Osteocyte (in vitro differentiated cells): Measurements from ENCODE around the gene PRRC2B. TPM values are rescaled to one million over a fixed set of nuclear protein-coding genes. Genes with fewer than 3 reads are reported as not detected.

ENCODE experiments used
- DNase-seq: peaks from one replicate; pipeline ENCODE4 v3.0.0; 2021; ENCODE audit warnings: mixed read lengths; ENCODE audit not compliant: unreplicated experiment; ENCODE audit errors: extremely low spot score
- H3K27ac Mint-ChIP-seq: one replicate; pipeline ENCODE4 v1.8.0; 2021; ENCODE audit warnings: mild to moderate bottlenecking, mixed read lengths; ENCODE audit not compliant: unreplicated experiment
- H3K27me3 Mint-ChIP-seq: one replicate; pipeline ENCODE4 v1.8.0; 2021; ENCODE audit warnings: mixed read lengths; ENCODE audit not compliant: unreplicated experiment
- H3K36me3 Mint-ChIP-seq: one replicate; pipeline ENCODE4 v1.8.0; 2021; ENCODE audit warnings: mixed read lengths; ENCODE audit not compliant: unreplicated experiment
- H3K4me1 Mint-ChIP-seq: one replicate; pipeline ENCODE4 v1.8.0; 2021; ENCODE audit warnings: mixed read lengths; ENCODE audit not compliant: unreplicated experiment
- H3K4me3 Mint-ChIP-seq: one replicate; pipeline ENCODE4 v1.8.0; 2021; ENCODE audit warnings: mild to moderate bottlenecking, moderate library complexity, mixed read lengths; ENCODE audit not compliant: unreplicated experiment
- H3K9me3 Mint-ChIP-seq: one replicate; pipeline ENCODE4 v1.8.0; 2021; ENCODE audit warnings: mixed read lengths; ENCODE audit not compliant: unreplicated experiment
- total RNA-seq: library from RNA; stranded (reverse); gene quantifications from 2 replicates; pipeline ENCODE4 v1.2.1, GENCODE V29; 2021
- TF ChIP-seq, protein P1 (sequence below): fragments of 200-600 bp; sonication (generic); IDR thresholded peaks from 2 replicates; pipeline ENCODE4 v1.5.0; 2021; ENCODE audit warnings: antibody characterized with exemption, mild to moderate bottlenecking, moderate library complexity

The PRRC2B gene
- total RNA-seq, 1 donor from 2014 or later, result 290 TPM

DNA sequence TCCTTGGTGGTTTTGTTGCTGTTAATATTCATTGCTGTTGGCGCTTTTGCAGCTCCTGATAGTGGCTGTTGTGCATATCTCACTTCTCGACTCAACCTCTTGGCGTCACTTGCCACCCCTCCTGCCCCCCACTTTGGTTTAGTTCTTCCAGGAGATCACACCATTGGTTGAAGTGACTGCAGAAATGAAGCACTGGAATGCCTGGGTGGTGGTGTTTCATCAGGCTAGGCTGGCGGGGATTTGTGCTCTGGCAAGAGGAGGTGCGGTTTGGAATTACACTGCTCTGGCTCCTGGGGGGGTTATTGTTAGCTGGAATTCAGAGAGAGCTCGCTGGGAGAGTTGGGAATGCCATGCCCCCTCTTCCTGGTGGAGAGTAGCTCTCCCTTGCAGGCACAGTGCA is 11.5 kb downstream of the PRRC2B start:
- peak overlapping the region; percentile 79 for H3K27ac Mint-ChIP-seq
- H3K36me3 Mint-ChIP-seq, result peaks cover 5% of the 10 kb centered on the region
- DNase-seq, result no peak
- H3K9me3 Mint-ChIP-seq, result no peaks in the 10 kb centered on the region
- H3K27me3 Mint-ChIP-seq, result no peaks in the 10 kb centered on the region
- TF ChIP-seq, protein P1, sequence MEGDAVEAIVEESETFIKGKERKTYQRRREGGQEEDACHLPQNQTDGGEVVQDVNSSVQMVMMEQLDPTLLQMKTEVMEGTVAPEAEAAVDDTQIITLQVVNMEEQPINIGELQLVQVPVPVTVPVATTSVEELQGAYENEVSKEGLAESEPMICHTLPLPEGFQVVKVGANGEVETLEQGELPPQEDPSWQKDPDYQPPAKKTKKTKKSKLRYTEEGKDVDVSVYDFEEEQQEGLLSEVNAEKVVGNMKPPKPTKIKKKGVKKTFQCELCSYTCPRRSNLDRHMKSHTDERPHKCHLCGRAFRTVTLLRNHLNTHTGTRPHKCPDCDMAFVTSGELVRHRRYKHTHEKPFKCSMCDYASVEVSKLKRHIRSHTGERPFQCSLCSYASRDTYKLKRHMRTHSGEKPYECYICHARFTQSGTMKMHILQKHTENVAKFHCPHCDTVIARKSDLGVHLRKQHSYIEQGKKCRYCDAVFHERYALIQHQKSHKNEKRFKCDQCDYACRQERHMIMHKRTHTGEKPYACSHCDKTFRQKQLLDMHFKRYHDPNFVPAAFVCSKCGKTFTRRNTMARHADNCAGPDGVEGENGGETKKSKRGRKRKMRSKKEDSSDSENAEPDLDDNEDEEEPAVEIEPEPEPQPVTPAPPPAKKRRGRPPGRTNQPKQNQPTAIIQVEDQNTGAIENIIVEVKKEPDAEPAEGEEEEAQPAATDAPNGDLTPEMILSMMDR, result no peak
- peaks cover 87% of the 10 kb centered on the region for H3K4me1 Mint-ChIP-seq
- no peak overlapping the region for H3K4me3 Mint-ChIP-seq

DNA sequence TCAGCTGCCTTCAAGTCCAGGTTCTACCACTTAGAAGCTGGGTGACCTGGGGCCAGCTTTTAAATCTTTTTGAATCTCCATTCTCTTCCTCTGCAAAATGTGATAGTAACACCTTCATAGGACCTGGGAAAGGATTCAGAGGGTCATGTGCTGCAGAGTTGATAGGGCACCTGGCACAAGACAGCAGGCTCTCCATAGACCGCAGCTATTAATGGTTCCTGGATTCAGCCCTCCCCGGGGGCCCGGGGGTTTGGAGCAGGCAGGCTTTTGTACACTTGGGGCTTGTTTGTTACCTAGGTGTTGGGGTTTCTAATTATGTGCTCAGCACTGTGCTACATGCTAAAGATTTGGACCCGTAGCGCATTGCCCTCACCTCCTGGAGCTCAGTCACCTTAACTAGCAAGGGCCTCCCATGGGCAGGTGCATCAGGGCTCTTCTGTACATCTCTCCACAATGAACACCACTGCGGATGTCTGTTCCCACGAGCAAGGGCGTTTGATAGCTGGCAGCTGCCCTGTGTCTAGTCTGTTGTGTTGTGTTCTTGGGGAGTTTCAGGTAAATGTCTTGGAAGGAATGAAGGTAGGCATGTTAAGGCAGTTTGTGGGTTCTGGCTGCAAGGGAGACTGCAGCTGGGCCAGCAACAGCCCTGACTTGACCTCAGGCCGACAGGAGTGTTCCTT is 12.1 kb downstream of the PRRC2B start:
- H3K27me3 Mint-ChIP-seq, result no peaks in the 10 kb centered on the region
- H3K27ac Mint-ChIP-seq, result peak overlapping the region; percentile 79
- peaks cover 86% of the 10 kb centered on the region for H3K4me1 Mint-ChIP-seq
- DNase-seq, result no peak
- TF ChIP-seq, protein P1, result no peak
- peak overlapping the region; percentile 7 for H3K4me3 Mint-ChIP-seq
- no peaks in the 10 kb centered on the region for H3K9me3 Mint-ChIP-seq
- peaks cover 5% of the 10 kb centered on the region for H3K36me3 Mint-ChIP-seq

DNA sequence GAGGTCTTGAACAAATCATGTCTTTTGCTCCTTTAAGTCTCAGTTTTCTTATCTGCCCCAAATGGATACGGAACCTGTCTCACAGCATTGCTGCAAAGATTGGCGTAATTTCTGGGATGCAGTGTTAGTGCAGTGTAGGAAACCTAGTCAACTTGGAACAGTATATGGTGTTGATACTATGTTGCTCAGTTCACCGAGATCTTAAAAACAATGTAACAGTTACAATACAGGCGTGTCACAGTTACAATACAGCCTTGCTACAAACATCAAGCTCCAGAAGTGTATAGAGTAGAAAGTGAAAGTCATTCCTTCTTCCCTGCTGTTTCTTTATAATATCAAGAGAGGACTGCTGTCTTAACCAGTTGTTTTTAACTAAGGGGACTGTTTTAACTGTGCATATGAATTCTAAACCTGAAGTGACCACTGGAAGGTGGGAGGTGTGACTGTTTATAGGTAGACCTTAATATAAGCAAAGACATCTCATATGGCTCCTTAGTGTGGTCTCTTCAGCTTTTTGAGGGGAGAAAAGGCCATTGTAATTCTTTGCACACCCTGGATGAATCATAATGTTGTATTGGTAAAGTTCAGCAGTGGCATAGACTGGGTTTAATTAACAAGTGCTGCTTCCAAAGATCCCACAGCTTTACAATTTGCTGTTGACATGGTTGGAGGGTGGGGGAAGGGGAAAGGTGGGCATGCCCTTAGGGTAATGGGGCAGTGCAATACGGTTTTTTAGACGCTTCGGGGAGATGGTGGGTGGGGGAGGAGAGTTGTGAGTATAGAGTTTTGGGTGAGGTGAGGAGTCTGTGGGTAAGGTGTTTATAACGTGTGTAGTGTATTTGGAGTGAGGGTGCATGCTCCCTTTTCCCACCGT is 12.9 kb downstream of the PRRC2B start:
- peak overlapping the region; percentile 79 for H3K27ac Mint-ChIP-seq
- peaks cover 5% of the 10 kb centered on the region for H3K36me3 Mint-ChIP-seq
- TF ChIP-seq, protein P1, result no peak
- no peaks in the 10 kb centered on the region for H3K27me3 Mint-ChIP-seq
- no peak for DNase-seq
- peak overlapping the region; percentile 45 for H3K4me3 Mint-ChIP-seq
- H3K9me3 Mint-ChIP-seq, result no peaks in the 10 kb centered on the region
- H3K4me1 Mint-ChIP-seq, result peaks cover 87% of the 10 kb centered on the region

DNA sequence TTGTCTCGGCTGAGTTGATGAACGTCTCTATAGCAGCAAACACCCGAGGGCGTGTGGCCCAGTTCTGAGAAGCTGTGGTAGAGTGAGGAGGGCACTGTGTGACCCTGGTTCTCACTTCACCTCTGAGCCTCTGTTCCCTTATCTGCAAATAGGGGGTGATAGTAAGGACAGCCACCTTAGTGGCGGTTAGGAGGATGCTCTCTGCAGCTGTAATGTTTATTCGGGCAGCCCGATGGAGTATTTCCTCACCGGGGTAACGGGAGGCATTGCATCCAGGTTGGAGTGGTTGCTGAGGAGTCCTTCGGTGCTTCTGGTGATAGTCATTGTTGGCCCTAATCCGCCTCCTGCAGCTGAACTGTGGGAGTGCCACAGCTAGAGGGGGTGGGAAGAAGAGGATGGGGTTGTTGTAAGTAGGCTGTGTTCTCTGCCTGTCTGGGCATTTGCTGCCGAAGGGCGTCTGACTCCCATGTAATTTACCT is 13.9 kb downstream of the PRRC2B start:
- Mint-ChIP-seq H3K9me3 (no peaks in the 10 kb centered on the region), H3K36me3 (peaks cover under 1% of the 10 kb centered on the region), H3K27me3 (no peaks in the 10 kb centered on the region), H3K4me1 (peaks cover 86% of the 10 kb centered on the region), H3K27ac (peak overlapping the region; percentile 79), H3K4me3 (peak overlapping the region; percentile 45)
- TF ChIP-seq, protein P1, result peak; percentile 21
- no peak for DNase-seq

DNA sequence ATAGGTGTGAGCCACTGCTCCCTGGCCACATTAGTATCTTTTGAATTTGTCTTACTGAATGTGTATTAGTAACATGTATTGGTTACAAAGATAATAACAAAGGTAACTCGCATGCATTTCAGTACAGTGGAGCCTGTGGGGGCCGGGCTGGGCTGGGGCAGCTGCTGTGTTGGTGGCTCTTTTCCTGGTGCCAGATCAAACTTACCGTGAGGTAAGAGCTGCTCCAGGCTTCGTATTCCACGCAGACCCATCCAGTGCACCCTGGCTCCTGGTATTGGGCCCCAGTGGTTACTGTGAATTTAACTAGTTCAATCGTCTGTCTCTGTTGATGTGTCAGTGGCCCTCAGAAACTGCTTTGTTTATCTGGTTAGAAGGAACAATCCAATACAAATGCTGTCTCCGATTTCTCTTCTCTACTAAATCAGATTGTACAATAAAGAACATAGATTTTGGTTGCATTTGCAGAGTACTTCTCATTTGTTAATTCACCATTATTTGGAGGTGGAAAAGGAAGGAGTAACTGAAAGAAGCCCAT is 15.6 kb downstream of the PRRC2B start:
- TF ChIP-seq, protein P1, result no peak
- peak overlapping the region; percentile 42 for H3K27ac Mint-ChIP-seq
- no peaks in the 10 kb centered on the region for H3K36me3 Mint-ChIP-seq
- DNase-seq, result no peak
- no peaks in the 10 kb centered on the region for H3K27me3 Mint-ChIP-seq
- H3K4me3 Mint-ChIP-seq, result no peak overlapping the region
- H3K9me3 Mint-ChIP-seq, result no peaks in the 10 kb centered on the region
- H3K4me1 Mint-ChIP-seq, result peaks cover 77% of the 10 kb centered on the region
